IMR-90 (cell line): ENCODE measurements around the gene KIDINS220. TPM values are rescaled to one million over a fixed set of nuclear protein-coding genes. Genes with fewer than 3 reads are reported as not detected.
A peak's percentile ranks its signal among the peaks of the same experiment; 100 is the strongest.

Experiments
- ATAC-seq: fragments of 200-7000 bp; cut with Tn5 transposase; 2 replicates; pipeline ENCODE4 v1.9.1; 2020; ENCODE audit warnings: low read depth, mild to moderate bottlenecking, moderate library complexity
- BruUV-seq: library from RNA; stranded (reverse); fragments of 400-500 nt; replicated peaks from 2 replicates; lab custom pipeline; 2021; lab: Mats Ljungman, UMichigan
- CTCF ChIA-PET: fragments of 300-600 bp; formaldehyde crosslinking; extraction: SDS; loops from one replicate; lab custom pipeline; 2021; ENCODE audit warnings: antibody characterized with exemption; lab: Yijun Ruan, JAX
- POLR2A ChIA-PET: fragments of 300-600 bp; sonication (Branson Sonifier 250); formaldehyde crosslinking; loops from one replicate; lab custom pipeline; 2022; ENCODE audit warnings: antibody characterized with exemption; ENCODE audit not compliant: unreplicated experiment; lab: Charles Lee
- DNase-seq: peaks from one replicate; pipeline ENCODE4 v3.0.0; 2013
- H2AFZ ChIP-seq: replicated peaks from 2 replicates; pipeline ENCODE3; 2013; ENCODE audit warnings: low read length, mild to moderate bottlenecking; ENCODE audit not compliant: poor library complexity
- H2AK5ac ChIP-seq: 2 replicates; pipeline ENCODE4 v1.6.1; 2013; ENCODE audit warnings: low read depth, low read length, inconsistent platforms
- H2AK9ac ChIP-seq: replicated peaks from 2 replicates; pipeline ENCODE3; 2013; ENCODE audit warnings: mild to moderate bottlenecking, low read depth, low read length, moderate library complexity; ENCODE audit not compliant: poor library complexity
- H2BK120ac ChIP-seq: 2 replicates; pipeline ENCODE4 v1.6.1; 2013; ENCODE audit warnings: low read depth, low read length, inconsistent platforms
- H2BK15ac ChIP-seq: 3 replicates; pipeline ENCODE4 v1.6.1; 2013; ENCODE audit warnings: low read depth, low read length, inconsistent platforms
- H2BK20ac ChIP-seq: 2 replicates; pipeline ENCODE4 v1.6.1; 2013; ENCODE audit warnings: low read depth, mild to moderate bottlenecking, inconsistent platforms, low read length, moderate library complexity
- H2BK5ac ChIP-seq: 2 replicates; pipeline ENCODE4 v1.6.1; 2013; ENCODE audit warnings: mild to moderate bottlenecking, low read depth, low read length, inconsistent platforms; ENCODE audit not compliant: poor library complexity, severe bottlenecking
- H3K14ac ChIP-seq: replicated peaks from 2 replicates; pipeline ENCODE4 v1.6.1; 2013; ENCODE audit warnings: low read depth, low read length, inconsistent platforms
- H3K18ac ChIP-seq: 2 replicates; pipeline ENCODE4 v1.6.1; 2013; ENCODE audit warnings: low read depth, low read length, control low read depth
- H3K23ac ChIP-seq: 2 replicates; pipeline ENCODE4 v1.6.1; 2013; ENCODE audit warnings: low read depth, low read length, inconsistent platforms
- H3K27ac ChIP-seq: 2 replicates; pipeline ENCODE4 v1.5.1; 2013; ENCODE audit warnings: mild to moderate bottlenecking, control low read depth, low read length; ENCODE audit not compliant: insufficient read depth
- H3K27me3 ChIP-seq: 2 replicates; pipeline ENCODE4 v1.6.1; 2013; ENCODE audit warnings: low read length; ENCODE audit not compliant: control insufficient read depth, insufficient read depth
- H3K36me3 ChIP-seq: 2 replicates; pipeline ENCODE4 v1.6.1; 2013; ENCODE audit warnings: low read length, mixed read lengths; ENCODE audit not compliant: control insufficient read depth, insufficient read depth
- H3K4ac ChIP-seq: 2 replicates; pipeline ENCODE4 v1.6.1; 2013; ENCODE audit warnings: low read depth, low read length, inconsistent platforms
- H3K4me1 ChIP-seq: 2 replicates; pipeline ENCODE4 v1.6.1; 2013; ENCODE audit warnings: low read length, mixed read lengths; ENCODE audit not compliant: control insufficient read depth, insufficient read depth
- H3K4me2 ChIP-seq: 2 replicates; pipeline ENCODE4 v1.6.1; 2013; ENCODE audit warnings: low read depth, mild to moderate bottlenecking, control low read depth, low read length, moderate library complexity
- H3K4me3 ChIP-seq: 2 replicates; pipeline ENCODE4 v1.5.1; 2013; ENCODE audit warnings: low read depth, mild to moderate bottlenecking, control low read depth, low read length, moderate library complexity; ENCODE audit not compliant: insufficient read depth
- H3K56ac ChIP-seq: 2 replicates; pipeline ENCODE4 v1.6.1; 2013; ENCODE audit warnings: low read length, inconsistent platforms; ENCODE audit not compliant: insufficient read depth; ENCODE audit errors: extremely low read depth
- H3K79me1 ChIP-seq, 2 experiments: 2 replicates each; pipeline ENCODE4 v1.6.1; 2013; ENCODE audit warnings: low read length in 2 of 2, inconsistent platforms in 1 of 2, low read depth in 1 of 2
- H3K9ac ChIP-seq: 2 replicates; pipeline ENCODE4 v1.6.1; 2013; ENCODE audit warnings: low read depth, low read length, control low read depth
- H3K9me1 ChIP-seq: 2 replicates; pipeline ENCODE4 v1.6.1; 2013; ENCODE audit warnings: low read length, inconsistent platforms; ENCODE audit not compliant: insufficient read depth
- H3K9me3 ChIP-seq: 2 replicates; pipeline ENCODE4 v1.6.1; 2013; ENCODE audit warnings: low read length; ENCODE audit not compliant: control insufficient read depth, insufficient read depth
- H4K20me1 ChIP-seq: 2 replicates; pipeline ENCODE4 v1.6.1; 2013; ENCODE audit warnings: low read length, inconsistent platforms; ENCODE audit not compliant: insufficient read depth
- H4K5ac ChIP-seq: 2 replicates; pipeline ENCODE4 v1.6.1; 2013; ENCODE audit warnings: mild to moderate bottlenecking, low read depth, low read length, control low read depth
- H4K8ac ChIP-seq, 2 experiments: 2 replicates each; pipeline ENCODE4 v1.6.1; 2013; ENCODE audit warnings: low read depth in 2 of 2, low read length in 2 of 2, control low read depth in 1 of 2, inconsistent platforms in 1 of 2
- H4K91ac ChIP-seq: 2 replicates; pipeline ENCODE4 v1.6.1; 2013; ENCODE audit warnings: low read depth, low read length, inconsistent platforms; ENCODE audit not compliant: insufficient read depth
- MAZ ChIP-seq: IDR thresholded peaks from 2 replicates; pipeline ENCODE4 v1.6.1; 2012; ENCODE audit warnings: low read depth, mild to moderate bottlenecking, low read length, improper control_type of control experiment, moderate library complexity, borderline replicate concordance
- POLR2A ChIP-seq: IDR thresholded peaks from 2 replicates; pipeline ENCODE4 v1.6.1; 2012; ENCODE audit warnings: mild to moderate bottlenecking, low read depth, low read length
- RCOR1 ChIP-seq: IDR thresholded peaks from 2 replicates; pipeline ENCODE4 v1.6.1; 2012; ENCODE audit warnings: mild to moderate bottlenecking, low read length, improper control_type of control experiment; ENCODE audit not compliant: insufficient replicate concordance
- dilution Hi-C: fragments of 300-500 bp; cut with HindIII; formaldehyde crosslinking; loops from one replicate; pipeline ENCODE4 v1.14.3; 2018; ENCODE audit warnings: low sequenced_read_pairs; ENCODE audit not compliant: unreplicated experiment
- in situ Hi-C: fragments of 300-500 bp; cut with MboI; formaldehyde crosslinking; loops from 3 replicates; pipeline ENCODE4 v1.14.3; 2019; ENCODE audit warnings: low sequenced_read_pairs, inconsistent platforms, mixed read lengths
- intact Hi-C: fragments of 100-400 bp; cut with micrococcal nuclease; formaldehyde crosslinking; loops from 2 replicates; pipeline ENCODE4 v1.10.0; 2022
- polyA plus RNA-seq, 3 experiments: library from polyadenylated mRNA; depleted of rRNA; stranded (reverse); fragments of >200 nt; gene quantifications; 2 replicates each; pipeline ENCODE4 v1.2.3, GENCODE V29; 2012; ENCODE audit warnings: low replicate concordance in 1 of 3
- total RNA-seq: library from RNA; depleted of rRNA; stranded (reverse); fragments of >200 nt; gene quantifications from 2 replicates; pipeline ENCODE4 v1.2.3, GENCODE V29; 2012

Gene KIDINS220
- total and polyA plus RNA-seq, 2 of the 4 experiments (the other 2 are of a cell fraction) = 23.1 to 63.4 TPM

DNA sequence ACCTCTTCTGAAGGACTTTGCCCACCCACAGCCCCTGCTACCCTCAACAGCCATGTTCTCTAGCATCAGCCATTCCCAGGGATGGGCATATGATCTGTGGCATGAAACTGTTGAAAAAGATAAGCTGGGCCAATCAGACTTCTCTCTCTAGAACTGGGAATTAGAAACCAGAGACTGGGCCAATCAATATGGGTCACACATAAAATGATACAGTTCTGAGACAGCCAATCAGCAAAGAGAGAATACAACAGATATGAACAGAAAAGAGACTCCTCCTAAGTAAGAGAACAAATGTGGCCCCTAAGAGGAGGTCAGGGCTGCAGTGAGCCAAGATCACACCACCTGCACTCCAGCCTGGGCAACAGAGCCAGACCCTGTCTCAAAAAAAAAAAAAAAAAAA is 2.1 kb downstream of the KIDINS220 start:
- no peak for DNase-seq
- no peak overlapping the region for H4K91ac ChIP-seq
- peaks cover 2% of the 10 kb centered on the region for H3K4me1 ChIP-seq
- dilution Hi-C loops (no loop called here), intact Hi-C loops (no loop called here), in situ Hi-C loops (no loop called here)
- no peak overlapping the region for H2BK15ac ChIP-seq
- no peak overlapping the region for H2AK9ac ChIP-seq
- H3K56ac ChIP-seq = no peak overlapping the region
- no peak overlapping the region for H2BK5ac ChIP-seq
- BruUV-seq = no TSS peak
- H3K9me1 ChIP-seq = peaks cover 8% of the 10 kb centered on the region
- no peak overlapping the region for H3K4ac ChIP-seq
- H2BK120ac ChIP-seq = no peak overlapping the region
- no peak overlapping the region for H2AFZ ChIP-seq
- no peaks in the 10 kb centered on the region for H3K9me3 ChIP-seq
- no peak overlapping the region for H3K9ac ChIP-seq
- H3K79me1 ChIP-seq = peaks cover 27 to 60% of the 10 kb centered on the region in 2 experiments
- H2AK5ac ChIP-seq = no peak overlapping the region
- H4K5ac ChIP-seq = no peak overlapping the region
- H3K4me3 ChIP-seq = no peak overlapping the region
- POLR2A ChIA-PET = no interaction called here
- H3K23ac ChIP-seq = 0 out of 2 replicates have a peak overlapping the region, but pooled peaks have one; percentile 5
- H3K14ac ChIP-seq = no peak overlapping the region
- H4K8ac ChIP-seq = no peak overlapping the region
- H2BK20ac ChIP-seq = no peak overlapping the region
- H3K27ac ChIP-seq = no peak overlapping the region
- TF ChIP-seq RCOR1 (no peak), POLR2A (no peak), MAZ (no peak)
- H3K36me3 ChIP-seq = no peaks in the 10 kb centered on the region
- no peak overlapping the region for H3K18ac ChIP-seq
- peaks cover 43% of the 10 kb centered on the region for H4K20me1 ChIP-seq
- CTCF ChIA-PET = no interaction called here
- H3K4me2 ChIP-seq = no peak overlapping the region; the same call in 1 of the 2 replicates
- no peak for ATAC-seq
- H3K27me3 ChIP-seq = no peaks in the 10 kb centered on the region
